GM10266 (cell line): ENCODE data around the gene PPP2R2C.

Source experiments
- DNase-seq: peaks from one replicate; pipeline ENCODE4 v3.0.0; 2012; ENCODE audit errors: extremely low spot score
- CTCF ChIP-seq: IDR thresholded peaks from 2 replicates; pipeline ENCODE4 v1.5.1; 2012; ENCODE audit warnings: mild to moderate bottlenecking, low read depth; ENCODE audit not compliant: control insufficient read depth, insufficient read depth; ENCODE audit errors: missing control alignments

PPP2R2C gene

GRCh38 chr4:6472387-6473263, at the start of gene PPP2R2C:
PPP2R2C (minus strand) TSS chr4:6472614; CDS start chr4:6472229, 385 bp downstream.
- peak; percentile 43 for DNase-seq
- TF ChIP-seq CTCF = no peak

DNA sequence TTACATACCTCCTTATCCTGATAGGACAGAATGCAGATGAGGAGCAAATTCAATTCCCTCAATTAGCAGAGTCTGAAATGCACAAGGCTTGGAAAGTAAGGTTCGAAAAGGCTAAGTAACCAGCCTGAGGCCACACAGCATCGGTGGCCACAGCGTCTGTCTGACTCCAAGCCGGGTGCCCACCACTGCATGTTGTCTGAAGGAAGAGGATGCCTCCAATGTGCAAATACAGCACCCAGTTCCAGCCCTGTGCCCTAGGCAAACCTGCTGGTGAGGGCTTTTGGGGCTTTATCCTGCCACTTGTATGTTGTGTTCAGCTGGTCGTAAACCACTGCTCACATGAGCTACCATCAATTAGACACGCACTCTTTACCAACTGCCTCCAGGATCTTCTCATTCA, 48.6 kb upstream of the PPP2R2C start:
- TF ChIP-seq CTCF = no peak
- DNase-seq = no peak

- no peak for DNase-seq
- no peak for TF ChIP-seq CTCF
These were observed 47.7 kb upstream of the PPP2R2C start for GRCh38 chr4:6520051-6520636.

- TF ChIP-seq CTCF = no peak
- no peak for DNase-seq
These were observed 44.8 kb upstream of the PPP2R2C start for GRCh38 chr4:6517171-6517570.

DNA sequence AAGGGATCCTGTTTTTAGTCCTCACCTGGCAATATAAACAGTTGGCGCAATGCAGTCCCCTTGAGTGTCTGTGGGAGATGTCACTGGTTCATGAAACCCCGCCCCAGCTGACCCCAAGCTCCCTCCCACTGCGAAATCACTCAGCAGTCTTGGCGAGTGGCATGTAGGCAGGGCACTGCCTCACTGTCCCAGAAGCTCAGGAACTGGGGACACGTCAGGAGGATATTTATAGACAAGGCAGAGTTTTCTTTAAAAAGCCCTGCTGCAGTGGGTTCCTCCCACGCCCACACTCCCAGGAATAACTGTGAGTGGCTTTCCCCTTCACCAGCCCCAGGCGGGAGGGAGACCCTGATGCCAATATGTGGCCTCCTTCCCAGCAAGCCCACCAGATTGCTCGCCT, 44.3 kb upstream of the PPP2R2C start:
- DNase-seq = no peak
- TF ChIP-seq CTCF = no peak

- DNase-seq = no peak
- no peak for TF ChIP-seq CTCF
These were observed 43.9 kb upstream of the PPP2R2C start for GRCh38 chr4:6516281-6516680.

DNA sequence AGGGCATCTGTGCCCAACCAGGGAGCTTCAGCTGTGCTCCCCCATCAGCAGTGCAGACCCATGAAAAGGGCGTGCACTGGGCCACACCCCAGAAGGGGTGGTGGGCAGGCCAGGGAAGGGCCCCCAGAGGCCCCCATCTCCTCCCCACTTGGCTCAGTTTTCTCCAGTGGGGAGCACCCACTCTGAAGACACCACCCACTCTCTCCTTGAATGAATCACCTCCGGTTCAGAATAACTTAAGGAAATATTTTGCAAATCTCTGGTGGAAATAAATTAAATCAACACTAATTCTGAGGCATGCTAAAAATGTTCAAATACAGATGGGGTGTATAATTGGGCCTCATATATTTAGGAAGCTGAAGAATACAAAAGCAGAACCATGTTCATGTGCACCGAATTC, 41.3 kb upstream of the PPP2R2C start:
- no peak for TF ChIP-seq CTCF
- no peak for DNase-seq
